ENCODE results near the gene CSTB. TPM values are rescaled to one million over a fixed set of nuclear protein-coding genes. Genes with fewer than 3 reads are reported as not detected.
A peak's percentile ranks its signal among the peaks of the same experiment; 100 is the strongest.

The CSTB gene
- polyA plus RNA-seq (2012; ENCODE audit: insufficient read length, low read depth): 112 TPM

DNA sequence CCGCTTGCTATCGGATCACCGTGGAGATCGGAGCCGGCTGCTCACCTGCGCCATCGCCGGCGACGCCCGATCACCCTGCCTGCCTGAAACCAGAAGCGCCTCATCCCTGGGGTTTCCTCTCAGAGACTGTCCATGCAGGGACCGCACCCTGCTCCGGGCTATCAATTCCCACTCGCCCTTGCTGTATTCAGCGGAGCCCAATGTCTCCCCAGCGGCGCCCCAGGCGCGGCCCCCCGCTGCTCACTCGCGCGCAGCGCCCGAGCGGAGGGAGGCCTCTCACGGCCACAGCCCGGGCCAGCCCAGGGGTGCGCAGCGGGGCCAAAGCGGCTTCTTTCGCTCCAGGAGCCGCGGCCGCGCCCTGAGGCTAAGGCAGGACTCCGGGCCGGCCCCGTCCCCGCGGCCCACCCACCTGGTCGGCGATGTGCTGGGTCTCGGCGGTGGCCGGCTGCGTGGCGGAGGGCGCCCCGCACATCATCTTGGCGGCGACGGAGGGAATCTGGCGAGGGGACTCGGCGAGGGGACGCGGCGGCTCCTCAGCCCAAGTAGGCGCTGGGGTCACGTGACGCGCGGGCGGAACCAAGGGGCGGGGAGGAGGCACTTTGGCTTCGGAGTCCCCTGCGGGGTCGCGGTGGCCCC, at the start of gene CSTB:
TSS of gene CSTB (minus strand) at position 514 of the 636 bp plus-strand sequence. CDS start at position 475, 39 bp downstream.
- TF ChIP-seq SIN3A (IDR thresholded peaks at IDR 0.05; ENCODE audit: borderline replicate concordance, insufficient read depth, low read length) (peak; percentile 41; the same call in 1 of the 2 replicates), FOXP2 (optimal IDR thresholded peaks at IDR 0.05; ENCODE audit: borderline replicate concordance, extremely low read depth, extremely low read length, insufficient read depth) (peak; percentile 50), TAF1 (IDR thresholded peaks at IDR 0.05; ENCODE audit: borderline replicate concordance, insufficient read depth, low read length) (peak; percentile 91; the same call in 1 of the 2 replicates), POLR2AphosphoS5 (IDR thresholded peaks at IDR 0.05; ENCODE audit: low read depth, low read length) (peak; percentile 93)
- TF ChIP-seq, protein P1, sequence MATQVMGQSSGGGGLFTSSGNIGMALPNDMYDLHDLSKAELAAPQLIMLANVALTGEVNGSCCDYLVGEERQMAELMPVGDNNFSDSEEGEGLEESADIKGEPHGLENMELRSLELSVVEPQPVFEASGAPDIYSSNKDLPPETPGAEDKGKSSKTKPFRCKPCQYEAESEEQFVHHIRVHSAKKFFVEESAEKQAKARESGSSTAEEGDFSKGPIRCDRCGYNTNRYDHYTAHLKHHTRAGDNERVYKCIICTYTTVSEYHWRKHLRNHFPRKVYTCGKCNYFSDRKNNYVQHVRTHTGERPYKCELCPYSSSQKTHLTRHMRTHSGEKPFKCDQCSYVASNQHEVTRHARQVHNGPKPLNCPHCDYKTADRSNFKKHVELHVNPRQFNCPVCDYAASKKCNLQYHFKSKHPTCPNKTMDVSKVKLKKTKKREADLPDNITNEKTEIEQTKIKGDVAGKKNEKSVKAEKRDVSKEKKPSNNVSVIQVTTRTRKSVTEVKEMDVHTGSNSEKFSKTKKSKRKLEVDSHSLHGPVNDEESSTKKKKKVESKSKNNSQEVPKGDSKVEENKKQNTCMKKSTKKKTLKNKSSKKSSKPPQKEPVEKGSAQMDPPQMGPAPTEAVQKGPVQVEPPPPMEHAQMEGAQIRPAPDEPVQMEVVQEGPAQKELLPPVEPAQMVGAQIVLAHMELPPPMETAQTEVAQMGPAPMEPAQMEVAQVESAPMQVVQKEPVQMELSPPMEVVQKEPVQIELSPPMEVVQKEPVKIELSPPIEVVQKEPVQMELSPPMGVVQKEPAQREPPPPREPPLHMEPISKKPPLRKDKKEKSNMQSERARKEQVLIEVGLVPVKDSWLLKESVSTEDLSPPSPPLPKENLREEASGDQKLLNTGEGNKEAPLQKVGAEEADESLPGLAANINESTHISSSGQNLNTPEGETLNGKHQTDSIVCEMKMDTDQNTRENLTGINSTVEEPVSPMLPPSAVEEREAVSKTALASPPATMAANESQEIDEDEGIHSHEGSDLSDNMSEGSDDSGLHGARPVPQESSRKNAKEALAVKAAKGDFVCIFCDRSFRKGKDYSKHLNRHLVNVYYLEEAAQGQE (IDR thresholded peaks at IDR 0.05; ENCODE audit: insufficient read depth in 1 of 2, low read depth in 2 of 2, low read length in 2 of 2): peak in 1 of 2 experiments; percentile 52; a peak in 1 of 4 replicates

- TF ChIP-seq FOXP2 (optimal IDR thresholded peaks at IDR 0.05; ENCODE audit: borderline replicate concordance, extremely low read depth, extremely low read length, insufficient read depth) (no peak), TAF1 (IDR thresholded peaks at IDR 0.05; ENCODE audit: borderline replicate concordance, insufficient read depth, low read length) (no peak), POLR2AphosphoS5 (IDR thresholded peaks at IDR 0.05; ENCODE audit: low read depth, low read length) (no peak), SIN3A (IDR thresholded peaks at IDR 0.05; ENCODE audit: borderline replicate concordance, insufficient read depth, low read length) (no peak)
- TF ChIP-seq, protein P1 (IDR thresholded peaks at IDR 0.05; ENCODE audit: insufficient read depth in 1 of 2, low read depth in 2 of 2, low read length in 2 of 2): no peak
Observed at GRCh38 chr21:43825242-43825935, 49.3 kb upstream of the CSTB start.

DNA sequence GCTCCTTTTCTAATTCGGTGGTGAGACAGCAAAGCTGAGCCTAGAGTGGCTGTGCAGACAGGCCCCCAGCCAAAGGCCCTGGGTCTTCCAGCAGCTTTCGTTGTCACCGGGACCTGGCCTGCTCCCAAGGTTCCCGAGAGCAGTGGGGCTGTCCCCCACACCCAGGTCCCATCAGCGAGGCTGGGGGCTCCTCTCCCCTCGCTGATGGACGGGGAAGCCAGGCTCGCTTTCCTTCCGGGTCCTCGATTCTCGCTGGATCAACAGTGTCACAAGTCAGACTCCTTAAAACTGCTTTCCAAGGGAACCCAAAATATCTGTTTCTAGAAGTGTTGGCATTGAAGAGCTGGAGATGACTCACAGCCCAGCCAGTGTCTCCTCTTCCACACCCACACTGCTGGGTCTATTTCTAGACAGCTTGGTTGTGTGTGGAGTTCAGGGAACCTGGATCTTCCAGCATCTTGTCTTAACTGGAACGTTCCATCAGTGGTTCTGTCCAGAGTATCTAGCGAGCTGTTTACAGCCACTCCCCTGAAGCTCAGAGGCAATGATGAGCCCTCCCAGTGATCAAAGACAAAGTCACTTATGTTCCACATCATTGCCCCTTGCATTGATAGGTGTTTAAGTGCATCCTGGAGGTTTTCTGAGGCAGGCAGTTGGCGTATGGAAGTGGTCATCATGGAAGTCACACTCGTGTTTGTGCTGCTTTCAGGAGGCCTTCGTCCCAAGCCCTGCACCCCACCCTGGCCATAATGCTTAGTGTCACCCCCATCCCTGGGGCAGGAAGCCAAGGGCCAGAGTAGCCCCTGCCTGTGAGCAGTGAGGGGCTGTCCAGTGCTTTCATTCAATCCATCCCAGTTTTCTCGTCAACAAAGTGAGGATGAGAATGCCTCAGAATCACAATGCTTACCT, 48.5 kb upstream of the CSTB start:
- no peak for TF ChIP-seq POLR2AphosphoS5 (IDR thresholded peaks at IDR 0.05; ENCODE audit: low read depth, low read length)
- no peak for TF ChIP-seq SIN3A (IDR thresholded peaks at IDR 0.05; ENCODE audit: borderline replicate concordance, insufficient read depth, low read length)
- TF ChIP-seq FOXP2 (optimal IDR thresholded peaks at IDR 0.05; ENCODE audit: borderline replicate concordance, extremely low read depth, extremely low read length, insufficient read depth): no peak
- TF ChIP-seq TAF1 (IDR thresholded peaks at IDR 0.05; ENCODE audit: borderline replicate concordance, insufficient read depth, low read length): no peak
- TF ChIP-seq, protein P1 (IDR thresholded peaks at IDR 0.05; ENCODE audit: insufficient read depth in 1 of 2, low read depth in 2 of 2, low read length in 2 of 2): no peak

DNA sequence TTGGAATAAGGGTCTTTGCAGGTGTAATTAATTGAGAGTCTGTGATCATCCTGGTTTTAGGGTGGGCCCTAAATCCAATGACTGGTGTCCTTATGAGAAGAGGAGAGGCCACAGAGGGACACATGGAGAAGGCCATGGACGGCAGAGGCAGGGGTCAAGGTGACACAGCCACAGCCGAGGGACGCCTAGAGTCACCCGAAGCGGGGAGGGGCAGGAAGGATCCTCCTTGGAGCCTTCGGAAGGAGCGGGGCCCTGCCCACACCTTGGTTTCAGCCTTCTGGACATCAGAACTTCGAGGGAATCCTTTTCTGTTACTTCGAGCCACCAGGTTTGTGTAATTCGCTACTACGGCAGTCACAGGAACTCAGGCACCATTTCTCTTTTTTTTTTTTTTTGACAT, 44.4 kb upstream of the CSTB start:
- TF ChIP-seq SIN3A (IDR thresholded peaks at IDR 0.05; ENCODE audit: borderline replicate concordance, insufficient read depth, low read length): no peak
- no peak for TF ChIP-seq TAF1 (IDR thresholded peaks at IDR 0.05; ENCODE audit: borderline replicate concordance, insufficient read depth, low read length)
- TF ChIP-seq FOXP2 (optimal IDR thresholded peaks at IDR 0.05; ENCODE audit: borderline replicate concordance, extremely low read depth, extremely low read length, insufficient read depth): no peak
- TF ChIP-seq, protein P1 (IDR thresholded peaks at IDR 0.05; ENCODE audit: insufficient read depth in 1 of 2, low read depth in 2 of 2, low read length in 2 of 2): no peak
- no peak for TF ChIP-seq POLR2AphosphoS5 (IDR thresholded peaks at IDR 0.05; ENCODE audit: low read depth, low read length)
